H9 (cell line): ENCODE data around the gene KLHL14. TPM values are rescaled to one million over a fixed set of nuclear protein-coding genes. Genes with fewer than 3 reads are reported as not detected.

Experiments
- DNase-seq: peaks from one replicate; pipeline ENCODE4 v3.0.0-alpha.2; 2017
- H2AFZ ChIP-seq: one replicate; pipeline ENCODE4 v1.6.1; 2013; ENCODE audit warnings: mild to moderate bottlenecking, low read length, control low read depth, moderate library complexity
- H2AK5ac ChIP-seq: 2 replicates; pipeline ENCODE4 v1.6.1; 2013; ENCODE audit warnings: low read length, control low read depth, mixed read lengths; ENCODE audit not compliant: insufficient read length
- H2BK120ac ChIP-seq: one replicate; pipeline ENCODE4 v1.6.1; 2013; ENCODE audit warnings: low read depth, mild to moderate bottlenecking, low read length, control low read depth, inconsistent platforms; ENCODE audit not compliant: poor library complexity, severe bottlenecking
- H2BK12ac ChIP-seq: 2 replicates; pipeline ENCODE4 v1.6.1; 2013; ENCODE audit warnings: low read length, control low read depth, mixed read lengths, low read depth; ENCODE audit not compliant: insufficient read length
- H2BK15ac ChIP-seq: 2 replicates; pipeline ENCODE4 v1.6.1; 2013; ENCODE audit warnings: low read depth, low read length, control low read depth
- H2BK20ac ChIP-seq: one replicate; pipeline ENCODE4 v1.6.1; 2013; ENCODE audit warnings: low read depth, mild to moderate bottlenecking, low read length, control low read depth, inconsistent platforms; ENCODE audit not compliant: poor library complexity, severe bottlenecking
- H2BK5ac ChIP-seq: 2 replicates; pipeline ENCODE4 v1.6.1; 2013; ENCODE audit warnings: low read length, control low read depth, mixed read lengths; ENCODE audit not compliant: insufficient read length
- H3K14ac ChIP-seq: 2 replicates; pipeline ENCODE4 v1.6.1; 2013; ENCODE audit warnings: low read length, control low read depth; ENCODE audit not compliant: insufficient read depth
- H3K18ac ChIP-seq: 2 replicates; pipeline ENCODE4 v1.6.1; 2013; ENCODE audit warnings: low read depth, mild to moderate bottlenecking, mixed read lengths, low read length, control low read depth; ENCODE audit not compliant: insufficient read length
- H3K23ac ChIP-seq: 2 replicates; pipeline ENCODE4 v1.6.1; 2013; ENCODE audit warnings: low read length, control low read depth, mixed read lengths, low read depth; ENCODE audit not compliant: insufficient read length
- H3K23me2 ChIP-seq: 2 replicates; pipeline ENCODE4 v1.6.1; 2013; ENCODE audit warnings: low read depth, mild to moderate bottlenecking, mixed read lengths, low read length, control low read depth; ENCODE audit not compliant: insufficient read length, poor library complexity, severe bottlenecking
- H3K27ac ChIP-seq: 2 replicates; pipeline ENCODE4 v1.5.1; 2013; ENCODE audit warnings: low read length, control low read depth, mixed read lengths, low read depth; ENCODE audit not compliant: insufficient read length
- H3K27me3 ChIP-seq: 2 replicates; pipeline ENCODE4 v1.6.1; 2013; ENCODE audit warnings: low read length, control low read depth, inconsistent platforms; ENCODE audit not compliant: insufficient read depth
- H3K4ac ChIP-seq: 2 replicates; pipeline ENCODE4 v1.6.1; 2013; ENCODE audit warnings: low read depth, mild to moderate bottlenecking, control low read depth, inconsistent platforms, low read length, moderate library complexity
- H3K4me1 ChIP-seq: 2 replicates; pipeline ENCODE4 v1.6.1; 2013; ENCODE audit warnings: low read length, control low read depth, inconsistent platforms; ENCODE audit not compliant: insufficient read depth
- H3K4me2 ChIP-seq: 2 replicates; pipeline ENCODE4 v1.6.1; 2013; ENCODE audit warnings: low read length, control low read depth, mixed read lengths; ENCODE audit not compliant: insufficient read length, insufficient read depth
- H3K56ac ChIP-seq: 2 replicates; pipeline ENCODE4 v1.6.1; 2013; ENCODE audit warnings: low read depth, mild to moderate bottlenecking, mixed read lengths, low read length, control low read depth; ENCODE audit not compliant: insufficient read length
- H3K79me1 ChIP-seq: 2 replicates; pipeline ENCODE4 v1.6.1; 2013; ENCODE audit warnings: low read depth, mild to moderate bottlenecking, moderate library complexity, low read length, control low read depth, inconsistent platforms; ENCODE audit not compliant: insufficient read depth, poor library complexity, severe bottlenecking
- H3K79me2 ChIP-seq: 2 replicates; pipeline ENCODE4 v1.6.1; 2013; ENCODE audit warnings: low read length, control low read depth, inconsistent platforms; ENCODE audit not compliant: insufficient read depth
- H3K9ac ChIP-seq: 2 replicates; pipeline ENCODE4 v1.6.1; 2013; ENCODE audit warnings: low read length, control low read depth, mixed read lengths; ENCODE audit not compliant: insufficient read length; ENCODE audit errors: extremely low read depth
- H3K9me3 ChIP-seq: one replicate; pipeline ENCODE4 v1.6.1; 2013; ENCODE audit warnings: low read depth, low read length, inconsistent platforms; ENCODE audit not compliant: control insufficient read depth
- H3T11ph ChIP-seq: one replicate; pipeline ENCODE4 v1.6.1; 2013; ENCODE audit warnings: mild to moderate bottlenecking, low read length, control low read depth, inconsistent platforms
- H4K20me1 ChIP-seq: one replicate; pipeline ENCODE4 v1.6.1; 2013; ENCODE audit not compliant: control insufficient read depth, insufficient read length, insufficient read depth
- H4K5ac ChIP-seq: 2 replicates; pipeline ENCODE4 v1.6.1; 2013; ENCODE audit warnings: low read depth, mild to moderate bottlenecking, mixed read lengths, low read length, control low read depth; ENCODE audit not compliant: insufficient read length
- H4K8ac ChIP-seq: replicated peaks from 2 replicates; pipeline ENCODE4 v1.6.1; 2013; ENCODE audit warnings: low read length, control low read depth, mixed read lengths, low read depth; ENCODE audit not compliant: insufficient read length
- H4K91ac ChIP-seq: 2 replicates; pipeline ENCODE4 v1.6.1; 2013; ENCODE audit warnings: low read depth, mild to moderate bottlenecking, moderate library complexity, mixed read lengths, low read length, control low read depth; ENCODE audit not compliant: insufficient read length
- H3K27ac Mint-ChIP-seq, 3 experiments: 2 replicates in 2 of 3; 3 replicates in 1 of 3; pipeline ENCODE4 v1.8.0; 2020 to 2021; ENCODE audit warnings: mixed read lengths in 3 of 3, mild to moderate bottlenecking in 1 of 3, moderate library complexity in 1 of 3
- H3K27me3 Mint-ChIP-seq: 2 replicates; pipeline ENCODE4 v1.8.0; 2021; ENCODE audit warnings: low read depth, mild to moderate bottlenecking, moderate library complexity, mixed read lengths
- H3K36me3 Mint-ChIP-seq, 3 experiments: 2 replicates in 2 of 3; 3 replicates in 1 of 3; pipeline ENCODE4 v1.8.0; 2020 to 2021; ENCODE audit warnings: low read depth in 3 of 3, mixed read lengths in 3 of 3; ENCODE audit not compliant: insufficient read depth in 1 of 3
- H3K4me1 Mint-ChIP-seq, 2 experiments: 2 replicates each; pipeline ENCODE4 v1.8.0; 2020; ENCODE audit warnings: mixed read lengths in 2 of 2
- H3K4me3 Mint-ChIP-seq, 2 experiments: 2 replicates in 1 of 2; 3 replicates in 1 of 2; pipeline ENCODE4 v1.8.0; 2020 to 2021; ENCODE audit warnings: mild to moderate bottlenecking in 2 of 2, mixed read lengths in 2 of 2, moderate library complexity in 1 of 2
- H3K9me3 Mint-ChIP-seq, 2 experiments: 2 replicates in 1 of 2; 3 replicates in 1 of 2; pipeline ENCODE4 v1.8.0; 2020; ENCODE audit warnings: mild to moderate bottlenecking in 2 of 2, mixed read lengths in 2 of 2, moderate library complexity in 1 of 2
- CTCF ChIP-seq: fragments of 200-600 bp; sonication (generic); conservative IDR thresholded peaks from 3 replicates; pipeline ENCODE4 v1.8.0; 2021; ENCODE audit warnings: antibody characterized with exemption, mild to moderate bottlenecking
- WGBS: extraction: QIAGEN DNeasy Blood & Tissue Kit; methylation state at CpG from one replicate; pipeline ENCODE4 v1.1.7; 2013; ENCODE audit warnings: missing lambda C conversion rate, low lambda C conversion rate, mixed read lengths; ENCODE audit not compliant: insufficient read length; ENCODE audit errors: extremely low coverage; 5-methylcytosine and 5-hydroxymethylcytosine counted together
- total RNA-seq: library from RNA; stranded (reverse); gene quantifications from 2 replicates; pipeline ENCODE4 v1.2.1, GENCODE V29; 2021

KLHL14 gene
- total RNA-seq, 1 experiment from 2014 or later: 1.0 TPM

GRCh38 chr18:32684096-32684495 lies 88.7 kb downstream of the KLHL14 start:
- Histone ChIP-seq H3T11ph (no peak overlapping the region), H2BK5ac (no peak overlapping the region), H3K27me3 (no peaks in the 10 kb centered on the region), H3K27ac (no peak overlapping the region), H4K91ac (no peak overlapping the region), H2BK15ac (no peak overlapping the region), H4K20me1 (no peaks in the 10 kb centered on the region), H3K4me1 (no peaks in the 10 kb centered on the region), H3K9me3 (no peaks in the 10 kb centered on the region), H3K79me1 (no peaks in the 10 kb centered on the region), H2BK12ac (no peak overlapping the region), H3K23me2 (no peaks in the 10 kb centered on the region), H2AFZ (no peak overlapping the region), H3K4ac (no peak overlapping the region), H3K14ac (no peak overlapping the region), H2BK120ac (no peak overlapping the region), H3K23ac (no peak overlapping the region), H3K79me2 (no peaks in the 10 kb centered on the region), H3K9ac (no peak overlapping the region), H2BK20ac (no peak overlapping the region), H3K18ac (no peak overlapping the region), H4K5ac (no peak overlapping the region), H3K4me2 (no peak overlapping the region), H2AK5ac (no peak overlapping the region), H3K56ac (no peak overlapping the region), H4K8ac (no peak overlapping the region)
- Mint-ChIP-seq H3K4me3 (no peak overlapping the region), H3K9me3 (no peaks in the 10 kb centered on the region), H3K36me3 (no peaks in the 10 kb centered on the region), H3K27me3 (no peaks in the 10 kb centered on the region), H3K4me1 (no peaks in the 10 kb centered on the region), H3K27ac (no peak overlapping the region)
- no peak for DNase-seq
- WGBS: no CpG with 5 or more reads among the region's 1 CpG
- no peak for TF ChIP-seq CTCF
